NCI-H446 (cell line): ENCODE measurements around the gene ADAMTS14.

ENCODE experiments used
- DNase-seq, 2 experiments: peaks; one replicate each; lab custom pipeline; 2025; lab: John Stamatoyannopoulos, UW

The ADAMTS14 gene

GRCh38 chr10:70692043-70692603 lies 19.8 kb downstream of the ADAMTS14 start:
- no peak for DNase-seq

DNA sequence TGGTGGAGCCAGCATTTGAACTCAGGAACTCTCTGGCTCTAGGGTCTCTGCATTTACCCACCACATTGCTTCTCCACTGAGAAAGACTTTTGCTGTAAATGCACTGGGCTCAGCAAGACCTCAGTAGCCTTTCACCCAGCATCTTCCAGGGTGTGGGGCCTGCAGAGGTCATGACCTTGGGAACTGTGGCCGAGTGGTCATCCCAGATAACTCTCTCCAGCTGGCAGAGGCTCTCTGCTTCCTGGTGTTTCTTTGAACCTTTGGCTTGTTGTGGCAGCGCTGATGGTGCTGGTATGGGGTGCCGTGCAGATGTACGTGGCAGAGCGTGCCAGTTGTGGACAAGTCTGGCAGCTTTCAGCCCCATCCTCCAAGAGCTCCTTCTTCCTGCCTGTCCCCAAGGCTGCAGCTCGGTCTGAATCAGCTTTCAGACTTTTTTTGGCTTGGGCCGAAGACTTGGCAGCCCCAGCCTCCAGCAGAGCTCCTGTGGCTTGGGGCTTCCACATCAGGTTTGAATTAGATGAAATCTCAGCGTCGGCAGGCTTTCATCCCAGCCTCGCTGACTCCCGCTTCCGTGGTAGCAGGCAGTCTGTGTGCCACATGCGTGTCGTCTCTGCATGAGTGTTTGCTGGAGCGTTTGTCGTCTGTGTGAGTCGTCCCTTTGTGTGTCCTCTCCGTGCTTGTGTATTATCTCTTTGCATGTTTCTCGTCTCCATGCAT lies 21.5 kb downstream of the ADAMTS14 start:
- DNase-seq: peak; percentile 36 to 81

DNA sequence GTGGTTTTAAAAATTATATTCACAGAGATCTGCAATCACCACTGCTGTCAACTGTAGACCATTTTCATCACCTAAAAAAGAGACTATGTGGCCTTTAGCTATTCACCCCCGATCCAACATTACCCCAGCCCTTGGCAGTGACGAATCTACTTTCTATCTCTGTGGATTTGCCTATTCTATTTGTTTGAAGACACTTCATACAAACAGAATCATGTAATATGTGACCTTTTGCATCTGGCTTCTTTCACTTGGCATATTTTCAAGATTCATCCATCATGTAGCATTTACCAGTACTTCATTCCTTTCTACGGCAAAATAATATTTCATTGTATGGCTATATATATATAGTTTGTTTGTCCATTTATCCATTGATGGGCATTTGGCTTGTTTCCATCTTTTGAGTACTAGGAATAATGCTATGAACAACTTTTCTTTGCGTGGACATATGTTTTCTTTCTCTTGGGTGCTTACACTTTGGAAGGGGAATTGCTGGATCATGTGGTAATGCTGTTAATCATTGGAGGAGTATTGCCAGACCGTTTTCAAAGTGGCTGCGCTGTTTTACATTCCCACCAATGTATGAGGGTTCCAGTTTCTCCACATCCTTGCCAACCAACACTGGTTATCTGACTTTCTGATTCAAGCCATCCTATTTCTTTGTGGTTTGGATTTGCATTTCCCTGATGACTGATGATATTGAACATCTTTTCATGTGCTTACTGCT lies 22.3 kb downstream of the ADAMTS14 start:
- peak; percentile 55 to 66 for DNase-seq

DNA sequence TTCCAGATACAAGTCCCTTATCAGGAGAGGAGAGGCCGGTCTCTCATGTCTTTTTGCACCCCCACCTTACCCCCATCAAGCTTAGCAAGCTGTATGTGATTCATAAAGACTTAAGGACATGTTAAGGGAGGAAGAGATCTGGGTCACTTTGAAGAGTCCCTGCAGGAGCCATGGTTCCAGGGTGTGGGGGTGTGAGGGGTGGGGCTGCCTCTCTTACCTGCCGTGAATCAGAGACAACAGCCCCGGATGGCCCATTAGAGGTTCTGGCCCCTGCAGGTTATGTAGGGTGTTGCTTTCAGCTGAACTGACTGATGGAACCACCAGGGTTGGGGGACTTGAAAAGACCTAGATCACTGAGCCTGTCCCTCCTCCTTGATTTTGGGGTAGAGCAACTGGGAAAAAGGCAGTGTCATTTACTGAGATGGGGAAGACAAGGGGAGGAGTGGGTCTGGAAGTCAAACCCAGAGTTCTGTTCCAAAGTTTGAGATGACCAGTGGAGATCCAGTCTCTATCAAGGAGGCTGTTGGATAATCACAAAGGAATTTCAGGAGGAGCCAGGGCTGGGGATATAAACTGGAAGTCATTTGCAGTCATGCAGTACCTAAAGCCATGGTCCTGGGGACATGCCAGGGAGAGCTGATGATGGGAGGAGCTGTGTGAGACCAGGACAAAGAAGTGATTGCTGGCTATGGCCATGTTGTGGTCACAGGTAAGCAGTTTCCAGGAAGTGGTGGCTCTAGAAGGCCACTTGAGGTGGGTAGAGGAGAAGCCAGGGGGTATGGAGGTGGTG lies 23.1 kb downstream of the ADAMTS14 start:
- no peak for DNase-seq

GRCh38 chr10:70698211-70698610 lies 25.9 kb downstream of the ADAMTS14 start:
- DNase-seq: peak; percentile 14 to 50

DNA sequence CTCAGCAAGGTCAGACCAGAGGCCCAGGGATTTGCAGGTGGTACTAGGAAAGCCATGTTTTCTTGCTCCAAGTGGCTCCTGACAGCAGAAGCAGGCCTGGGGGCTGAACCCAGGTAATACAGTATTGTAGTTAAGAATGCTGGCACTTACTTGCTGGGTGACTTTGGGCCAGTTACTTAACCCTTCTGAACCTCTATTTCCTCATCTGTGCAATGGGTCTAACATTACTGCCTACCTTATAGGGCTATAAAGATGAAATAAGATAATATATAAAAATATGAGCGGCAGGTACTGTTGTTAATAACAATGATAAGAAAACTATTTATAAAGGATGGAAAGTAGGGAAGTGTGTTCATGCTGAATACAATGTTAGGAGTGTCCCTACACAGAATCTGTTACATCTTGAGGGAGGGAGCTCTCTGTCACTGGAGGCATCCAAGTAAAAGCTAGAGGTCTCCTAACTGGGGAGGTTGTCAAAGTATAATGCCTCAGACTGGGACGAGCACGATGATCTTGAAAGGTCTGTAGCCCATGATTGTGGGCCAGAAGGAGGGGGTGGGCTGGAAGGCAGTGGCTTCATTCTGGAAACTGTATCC lies 26.9 kb downstream of the ADAMTS14 start:
- DNase-seq: no peak

DNA sequence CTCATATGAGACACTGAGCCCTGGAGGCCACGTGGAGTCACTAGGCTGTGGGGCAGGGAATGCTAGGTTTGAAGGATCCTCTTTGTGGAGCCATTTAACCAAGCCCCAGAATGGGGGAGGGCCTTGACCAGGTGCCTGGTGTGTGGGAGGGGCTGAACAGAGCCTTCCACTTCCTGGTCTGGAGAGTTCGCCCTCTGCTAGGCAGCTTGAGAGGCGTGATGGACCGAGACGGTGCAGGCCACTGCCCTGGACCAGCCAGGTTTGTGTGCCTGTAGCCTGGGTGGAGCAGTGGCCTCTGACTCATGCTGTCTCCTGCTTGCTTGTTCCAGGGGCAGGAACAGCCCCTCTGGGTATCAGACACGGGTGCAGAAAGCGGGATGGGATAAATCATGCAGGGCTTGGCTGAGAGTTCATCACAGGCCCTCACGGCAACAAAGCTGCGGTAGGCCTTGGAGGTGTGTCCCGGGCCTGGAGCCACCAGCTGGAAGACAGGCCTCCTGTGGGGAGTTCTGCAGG lies 27.4 kb downstream of the ADAMTS14 start:
- no peak for DNase-seq

GRCh38 chr10:70702190-70702763 lies 30.0 kb downstream of the ADAMTS14 start:
- no peak for DNase-seq

DNA sequence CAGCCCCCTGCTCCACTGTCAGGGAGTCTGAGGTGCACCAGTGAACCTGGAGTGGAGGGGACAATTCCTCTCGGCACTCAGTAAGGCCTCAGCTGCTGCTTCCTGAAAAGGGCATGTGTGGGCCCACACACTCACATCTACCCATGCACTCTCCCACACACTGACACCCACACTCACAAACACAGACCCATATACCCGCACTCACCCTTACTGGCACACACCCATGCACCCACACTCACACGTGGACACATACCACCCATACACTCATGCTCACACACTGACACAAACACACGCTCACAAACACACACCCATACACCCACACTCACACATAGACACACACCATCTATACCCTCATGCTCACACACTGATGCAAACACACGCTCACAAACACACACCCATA lies 31.9 kb downstream of the ADAMTS14 start:
- DNase-seq: no peak

- no peak for DNase-seq
Measured at GRCh38 chr10:70705121-70705861, 33.0 kb downstream of the ADAMTS14 start.

DNA sequence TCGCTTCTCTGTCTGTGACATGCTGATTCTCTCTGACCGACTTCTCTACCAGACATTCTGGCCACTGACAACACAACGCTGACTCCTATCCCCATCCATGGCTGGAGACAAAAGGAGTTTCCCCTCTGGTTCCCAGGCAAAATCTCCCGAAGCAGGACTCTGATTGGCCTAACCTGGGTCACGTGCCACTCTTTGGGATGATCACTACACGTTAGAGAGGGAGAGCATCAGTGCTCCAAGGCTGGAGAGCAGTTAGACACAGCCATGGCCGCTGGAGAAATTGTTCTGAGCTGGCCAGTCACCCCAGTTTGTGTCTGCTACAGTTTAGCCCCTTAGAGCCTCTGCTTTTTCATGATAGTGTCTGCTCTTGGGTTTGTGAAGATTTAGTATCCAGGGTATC lies 38.9 kb downstream of the ADAMTS14 start:
- DNase-seq: no peak

DNA sequence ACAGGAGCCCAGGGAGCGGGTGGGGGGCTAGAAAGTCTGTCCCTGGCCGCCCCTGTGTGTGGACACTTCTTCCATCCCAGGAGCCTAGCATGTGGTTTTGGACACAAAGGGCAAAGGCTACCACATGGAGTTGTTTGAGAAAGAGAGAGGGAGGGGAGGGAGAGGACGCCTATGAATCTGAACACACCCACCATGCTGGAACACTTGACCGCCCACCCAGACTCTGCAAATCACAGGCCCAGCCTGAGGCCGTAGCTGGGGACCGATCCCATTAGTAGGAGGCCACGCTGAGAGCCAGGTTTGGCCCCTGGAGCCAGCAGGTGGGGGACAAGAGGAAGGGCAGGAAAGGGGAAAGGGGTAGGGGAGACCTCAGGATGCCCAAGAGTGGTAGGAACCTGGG lies 39.6 kb downstream of the ADAMTS14 start:
- no peak for DNase-seq

GRCh38 chr10:70714245-70714644 lies 41.9 kb downstream of the ADAMTS14 start:
- DNase-seq: no peak

- DNase-seq: no peak
Measured at GRCh38 chr10:70714951-70715350, 42.6 kb downstream of the ADAMTS14 start.

- peak in 1 of 2 experiments; percentile 26 for DNase-seq
Measured at GRCh38 chr10:70715853-70716795, 43.8 kb downstream of the ADAMTS14 start.

- DNase-seq: no peak
Measured at GRCh38 chr10:70722820-70723424, 50.6 kb downstream of the ADAMTS14 start.

- DNase-seq: no peak
Measured at GRCh38 chr10:70723771-70724170, 51.5 kb downstream of the ADAMTS14 start.

GRCh38 chr10:70726909-70727495 lies 54.7 kb downstream of the ADAMTS14 start:
- peak in 1 of 2 experiments; percentile 4 for DNase-seq

- no peak for DNase-seq
Measured at GRCh38 chr10:70728328-70728727, 56.0 kb downstream of the ADAMTS14 start.
